SU-DHL-6 (cell line): ENCODE measurements around the gene TC2N.

Source experiments
- H2AFZ ChIP-seq: fragments of 200-600 bp; sonication (generic); 2 replicates; pipeline ENCODE4 v1.6.1; 2014; ENCODE audit warnings: low read depth, mild to moderate bottlenecking, moderate library complexity, mixed read lengths, antibody characterized with exemption, low read length; ENCODE audit not compliant: severe bottlenecking
- H3F3A ChIP-seq: fragments of 200-600 bp; shearing (Covaris generic); 2 replicates; pipeline ENCODE4 v1.6.0; 2016; ENCODE audit warnings: antibody characterized with exemption, mild to moderate bottlenecking; ENCODE audit not compliant: insufficient read depth
- H3K27ac ChIP-seq: fragments of 200-600 bp; sonication (generic); 2 replicates; pipeline ENCODE4 v1.5.1; 2016; ENCODE audit warnings: low read depth, mild to moderate bottlenecking, low read length, moderate library complexity, mixed read lengths
- H3K27me3 ChIP-seq: fragments of 200-600 bp; sonication (generic), shearing (Covaris generic); 2 replicates; pipeline ENCODE4 v1.6.0; 2014; ENCODE audit warnings: mild to moderate bottlenecking, low read length
- H3K36me3 ChIP-seq: fragments of 200-600 bp; sonication (generic); 2 replicates; pipeline ENCODE4 v1.6.1; 2014; ENCODE audit warnings: mild to moderate bottlenecking, low read length, mixed read lengths
- H3K4me2 ChIP-seq: fragments of 300-600, 200-600 bp; shearing (Covaris generic), sonication (generic); 2 replicates; pipeline ENCODE4 v1.6.0; 2014; ENCODE audit warnings: low read length, low read depth, mild to moderate bottlenecking; ENCODE audit not compliant: poor library complexity, severe bottlenecking
- H3K4me3 ChIP-seq: fragments of 200-600 bp; sonication (generic); 2 replicates; pipeline ENCODE4 v1.5.1; 2014; ENCODE audit warnings: antibody characterized with exemption, low read length, mild to moderate bottlenecking, mixed read lengths; ENCODE audit not compliant: insufficient read depth, poor library complexity, severe bottlenecking
- H3K79me2 ChIP-seq: fragments of 200-600 bp; sonication (generic); 2 replicates; pipeline ENCODE4 v1.6.1; 2014; ENCODE audit warnings: mild to moderate bottlenecking, low read length, moderate library complexity; ENCODE audit not compliant: insufficient read depth
- H3K9ac ChIP-seq: fragments of 200-600 bp; sonication (generic); 2 replicates; pipeline ENCODE4 v1.7.0; 2014; ENCODE audit warnings: mild to moderate bottlenecking, low read length
- H3K9me2 ChIP-seq: fragments of 200-600 bp; sonication (generic); replicated peaks from 2 replicates; pipeline ENCODE4 v1.6.1; 2014; ENCODE audit warnings: low read length; ENCODE audit not compliant: insufficient read depth
- H3K9me3 ChIP-seq: fragments of 200-600 bp; sonication (generic); 2 replicates; pipeline ENCODE4 v1.6.1; 2014; ENCODE audit warnings: low read length, mixed read lengths; ENCODE audit not compliant: insufficient read depth
- H4K20me1 ChIP-seq: fragments of 200-600 bp; sonication (generic); 2 replicates; pipeline ENCODE4 v1.6.1; 2014; ENCODE audit warnings: low read depth, mild to moderate bottlenecking, antibody characterized with exemption, low read length, moderate library complexity, mixed read lengths
- CTCF ChIP-seq: fragments of 200-600 bp; sonication (generic); IDR thresholded peaks from one replicate; pipeline ENCODE4 v1.5.1; 2017; ENCODE audit warnings: antibody characterized with exemption, mild to moderate bottlenecking, low read length, moderate library complexity; ENCODE audit not compliant: insufficient read depth, poor library complexity, severe bottlenecking
- EZH2phosphoT487 ChIP-seq: fragments of 200-600 bp; sonication (generic), shearing (Covaris generic); conservative IDR thresholded peaks from 2 replicates; pipeline ENCODE4 v1.6.1; 2018; ENCODE audit warnings: mild to moderate bottlenecking, antibody characterized with exemption, low read length, moderate library complexity, mixed read lengths

TC2N gene

GRCh38 chr14:91831337-91831736 is 36.0 kb downstream of the TC2N start:
- Histone ChIP-seq H3K79me2 (no peaks in the 10 kb centered on the region), H3K36me3 (no peaks in the 10 kb centered on the region), H3K9me2 (no peaks in the 10 kb centered on the region), H3K4me2 (no peak overlapping the region), H3K9ac (no peak overlapping the region), H3K27ac (no peak overlapping the region), H4K20me1 (no peaks in the 10 kb centered on the region), H3K9me3 (no peaks in the 10 kb centered on the region), H3F3A (no peaks in the 10 kb centered on the region), H2AFZ (no peak overlapping the region), H3K27me3 (no peaks in the 10 kb centered on the region; the same call in 1 of the 2 replicates), H3K4me3 (no peak overlapping the region)
- TF ChIP-seq CTCF, result no peak
- no peak for TF ChIP-seq EZH2phosphoT487

- Histone ChIP-seq H3K9me2 (no peaks in the 10 kb centered on the region), H3K36me3 (no peaks in the 10 kb centered on the region), H4K20me1 (no peaks in the 10 kb centered on the region), H3K9me3 (no peaks in the 10 kb centered on the region), H3K4me2 (no peak overlapping the region), H3K9ac (no peak overlapping the region), H3K4me3 (no peak overlapping the region), H3K27ac (no peak overlapping the region), H2AFZ (no peak overlapping the region), H3F3A (no peaks in the 10 kb centered on the region), H3K27me3 (no peaks in the 10 kb centered on the region; the same call in 1 of the 2 replicates), H3K79me2 (no peaks in the 10 kb centered on the region)
- TF ChIP-seq CTCF (no peak), EZH2phosphoT487 (no peak)
Observed at GRCh38 chr14:91830777-91831176, 36.6 kb downstream of the TC2N start.

DNA sequence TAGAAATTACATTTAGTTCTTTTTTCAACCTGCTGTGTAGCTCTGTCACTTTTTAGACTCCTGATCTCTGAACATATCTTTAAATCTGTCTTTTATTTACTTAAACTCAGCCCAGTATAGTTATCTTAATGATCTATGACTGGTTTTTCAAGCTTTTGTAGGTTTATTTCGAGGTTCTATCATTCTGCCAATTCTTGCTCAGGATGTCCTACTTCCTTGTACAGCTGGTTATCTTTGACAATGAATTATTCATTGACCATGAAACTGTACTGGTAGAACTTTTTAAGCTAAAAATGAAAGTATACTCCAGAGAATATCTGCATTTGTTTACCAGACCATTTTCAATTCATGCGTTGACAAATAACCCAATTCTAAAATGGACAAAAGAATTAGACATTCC is 37.8 kb downstream of the TC2N start:
- TF ChIP-seq EZH2phosphoT487 (no peak), CTCF (no peak)
- H3K79me2 ChIP-seq, result no peaks in the 10 kb centered on the region
- no peak overlapping the region for H3K4me2 ChIP-seq

DNA sequence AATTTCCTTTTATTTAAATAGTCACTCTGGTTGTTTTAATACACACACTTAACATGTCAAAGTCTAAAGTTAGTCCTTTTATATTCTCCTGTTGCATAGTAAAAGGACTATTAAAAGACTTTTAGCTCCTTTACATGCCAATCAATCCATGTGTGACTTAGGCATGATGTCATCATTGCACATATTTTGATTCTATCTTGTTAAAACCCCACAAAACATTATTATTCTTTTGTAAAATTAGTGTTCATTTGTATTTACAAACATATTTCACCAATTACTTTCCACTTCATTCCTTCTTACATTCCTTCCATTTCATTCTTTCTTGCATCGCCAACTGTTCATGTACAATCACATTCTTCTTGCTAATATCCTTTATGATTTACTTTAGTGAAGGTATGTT is 39.6 kb downstream of the TC2N start:
- Histone ChIP-seq H4K20me1 (no peaks in the 10 kb centered on the region), H3K4me3 (no peak overlapping the region), H3K36me3 (no peaks in the 10 kb centered on the region), H2AFZ (no peak overlapping the region), H3K27ac (no peak overlapping the region), H3K9ac (no peak overlapping the region), H3K79me2 (no peaks in the 10 kb centered on the region), H3F3A (no peaks in the 10 kb centered on the region), H3K9me2 (no peaks in the 10 kb centered on the region), H3K4me2 (no peak overlapping the region), H3K9me3 (no peaks in the 10 kb centered on the region), H3K27me3 (no peaks in the 10 kb centered on the region; the same call in 1 of the 2 replicates)
- TF ChIP-seq EZH2phosphoT487 (no peak), CTCF (no peak)

More for the DNA sequence above, 37.8 kb downstream of the TC2N start:
- H3K9me2 ChIP-seq, result no peaks in the 10 kb centered on the region
- no peak overlapping the region for H3K4me3 ChIP-seq
- H3K9ac ChIP-seq, result no peak overlapping the region
- H4K20me1 ChIP-seq, result no peaks in the 10 kb centered on the region
- H2AFZ ChIP-seq, result no peak overlapping the region
- no peaks in the 10 kb centered on the region; the same call in 1 of the 2 replicates for H3K27me3 ChIP-seq
- H3F3A ChIP-seq, result no peaks in the 10 kb centered on the region
- no peaks in the 10 kb centered on the region for H3K9me3 ChIP-seq
- no peaks in the 10 kb centered on the region for H3K36me3 ChIP-seq
- no peak overlapping the region for H3K27ac ChIP-seq
